CD14-positive monocyte (primary cell): ENCODE measurements around the gene TENM3. TPM values are rescaled to one million over a fixed set of nuclear protein-coding genes. Genes with fewer than 3 reads are reported as not detected.

Experiments
- DNase-seq, 3 donors: peaks; one replicate each; pipeline ENCODE4 v3.0.0-alpha.2; 2011 to 2022
- H2AFZ ChIP-seq: 2 replicates; pipeline ENCODE4 v1.6.0; 2012; ENCODE audit warnings: mild to moderate bottlenecking, low read depth, low read length, inconsistent platforms; ENCODE audit not compliant: insufficient read depth, poor library complexity, severe bottlenecking
- H3K27ac ChIP-seq, 2 donors: 1 replicate in 1 of 2; 2 replicates in 1 of 2; pipeline ENCODE4 v1.5.1; 2012 to 2013; ENCODE audit warnings: low read length in 2 of 2, control low read depth in 1 of 2, inconsistent platforms in 1 of 2, low read depth in 1 of 2, mild to moderate bottlenecking in 1 of 2
- H3K27me3 ChIP-seq, 2 donors: one replicate each; pipeline versions ENCODE4 v1.6.0 to v1.6.1; 2011 to 2013; ENCODE audit warnings: low read length in 2 of 2; ENCODE audit not compliant: control insufficient read depth in 2 of 2, insufficient read depth in 2 of 2
- H3K36me3 ChIP-seq, 2 donors: replicated peaks in 1 of 2; 1 replicate in 1 of 2; 2 replicates in 1 of 2; pipeline versions ENCODE4 v1.5.1 to v1.6.1; 2012 to 2013; ENCODE audit warnings: low read length in 2 of 2, control low read depth in 1 of 2, inconsistent platforms in 1 of 2, mild to moderate bottlenecking in 1 of 2; ENCODE audit not compliant: insufficient read depth in 2 of 2, control insufficient read depth in 1 of 2
- H3K4me1 ChIP-seq, 2 donors: 1 replicate in 1 of 2; 2 replicates in 1 of 2; pipeline versions ENCODE4 v1.5.1 to v1.6.1; 2012 to 2013; ENCODE audit warnings: low read length in 2 of 2, control low read depth in 1 of 2, inconsistent platforms in 1 of 2, mild to moderate bottlenecking in 1 of 2, moderate library complexity in 1 of 2; ENCODE audit not compliant: insufficient read depth in 2 of 2, control insufficient read depth in 1 of 2
- H3K4me2 ChIP-seq: replicated peaks from 2 replicates; pipeline ENCODE3; 2012; ENCODE audit warnings: low read length, moderate library complexity, mild to moderate bottlenecking; ENCODE audit not compliant: poor library complexity, severe bottlenecking; ENCODE audit errors: extremely low read depth
- H3K4me3 ChIP-seq, 3 experiments: fragments of 200-600 bp in 1 of 3; sonication (generic) in 1 of 3; replicated peaks in 1 of 3; 1 replicate in 2 of 3; 2 replicates in 1 of 3; pipeline ENCODE4 v1.5.1; 2011 to 2013; ENCODE audit warnings: low read length in 3 of 3, mild to moderate bottlenecking in 3 of 3, control low read depth in 2 of 3, low read depth in 2 of 3, inconsistent platforms in 1 of 3, moderate library complexity in 1 of 3
- H3K79me2 ChIP-seq: 2 replicates; pipeline ENCODE4 v1.6.0; 2012; ENCODE audit warnings: mild to moderate bottlenecking, control low read depth, inconsistent platforms, low read length, moderate library complexity; ENCODE audit not compliant: insufficient read depth
- H3K9ac ChIP-seq: 2 replicates; pipeline ENCODE4 v1.6.0; 2017; ENCODE audit warnings: low read length, mild to moderate bottlenecking; ENCODE audit not compliant: insufficient read depth, poor library complexity, severe bottlenecking
- H3K9me3 ChIP-seq, 2 donors: replicated peaks in 1 of 2; 1 replicate in 1 of 2; 2 replicates in 1 of 2; pipeline versions ENCODE4 v1.5.1 to v1.6.1; 2012 to 2013; ENCODE audit warnings: low read length in 2 of 2, control low read depth in 1 of 2; ENCODE audit not compliant: control insufficient read depth in 1 of 2, insufficient read depth in 1 of 2
- H4K20me1 ChIP-seq: 2 replicates; pipeline ENCODE4 v1.6.0; 2012; ENCODE audit warnings: mild to moderate bottlenecking, low read length, control low read depth, moderate library complexity; ENCODE audit not compliant: insufficient read depth
- H3K27ac Mint-ChIP-seq, 7 donors: one replicate each; pipeline ENCODE4 v1.8.0; 2020; ENCODE audit warnings: mild to moderate bottlenecking in 7 of 7, mixed read lengths in 7 of 7, moderate library complexity in 6 of 7, inconsistent platforms in 2 of 7
- H3K27me3 Mint-ChIP-seq, 3 donors: one replicate each; pipeline ENCODE4 v1.8.0; 2021 to 2022; ENCODE audit warnings: low read depth in 3 of 3, mild to moderate bottlenecking in 3 of 3, mixed read lengths in 3 of 3, moderate library complexity in 3 of 3, inconsistent platforms in 1 of 3
- H3K36me3 Mint-ChIP-seq, 2 donors: one replicate each; pipeline ENCODE4 v1.8.0; 2020; ENCODE audit warnings: mixed read lengths in 2 of 2, inconsistent platforms in 1 of 2, mild to moderate bottlenecking in 1 of 2
- H3K4me1 Mint-ChIP-seq: one replicate; pipeline ENCODE4 v1.8.0; 2020; ENCODE audit warnings: mild to moderate bottlenecking, mixed read lengths
- H3K4me3 Mint-ChIP-seq, 2 donors: one replicate each; pipeline ENCODE4 v1.8.0; 2020; ENCODE audit warnings: mild to moderate bottlenecking in 2 of 2, mixed read lengths in 2 of 2, moderate library complexity in 1 of 2
- H3K9me3 Mint-ChIP-seq, 7 donors: one replicate each; pipeline ENCODE4 v1.8.0; 2020 to 2022; ENCODE audit warnings: mixed read lengths in 7 of 7, mild to moderate bottlenecking in 6 of 7, moderate library complexity in 6 of 7, inconsistent platforms in 2 of 7
- WGBS: methylation state at CpG from one replicate; pipeline ENCODE4 v1.1.5; 2013; ENCODE audit warnings: missing lambda C conversion rate; ENCODE audit not compliant: insufficient coverage; 5-methylcytosine and 5-hydroxymethylcytosine counted together
- intact Hi-C, 2 donors: fragments of 100-400 bp; cut with micrococcal nuclease; formaldehyde crosslinking; loops; one replicate each; pipeline versions ENCODE4 v1.15.0 to v1.15.1; 2023
- polyA plus RNA-seq, 3 donors: library from polyadenylated mRNA; depleted of rRNA in 1 of 3; unstranded in 2 of 3; stranded (reverse) in 1 of 3; fragments of 300-500 nt in 2 of 3; fragments of >200 nt in 1 of 3; fragmentation: Illumina TruSeq in 2 of 3; gene quantifications; 1 replicate in 2 of 3; 2 replicates in 1 of 3; pipeline ENCODE4 v1.2.3, GENCODE V29; 2012 to 2021
- TF ChIP-seq, protein P1 (sequence below): fragments of 200-600 bp; IDR thresholded peaks from one replicate; pipeline ENCODE4 v1.8.0; 2022; ENCODE audit warnings: antibody characterized with exemption, mild to moderate bottlenecking

The TENM3 gene
- polyA plus RNA-seq, 3 donors = not detected

DNA sequence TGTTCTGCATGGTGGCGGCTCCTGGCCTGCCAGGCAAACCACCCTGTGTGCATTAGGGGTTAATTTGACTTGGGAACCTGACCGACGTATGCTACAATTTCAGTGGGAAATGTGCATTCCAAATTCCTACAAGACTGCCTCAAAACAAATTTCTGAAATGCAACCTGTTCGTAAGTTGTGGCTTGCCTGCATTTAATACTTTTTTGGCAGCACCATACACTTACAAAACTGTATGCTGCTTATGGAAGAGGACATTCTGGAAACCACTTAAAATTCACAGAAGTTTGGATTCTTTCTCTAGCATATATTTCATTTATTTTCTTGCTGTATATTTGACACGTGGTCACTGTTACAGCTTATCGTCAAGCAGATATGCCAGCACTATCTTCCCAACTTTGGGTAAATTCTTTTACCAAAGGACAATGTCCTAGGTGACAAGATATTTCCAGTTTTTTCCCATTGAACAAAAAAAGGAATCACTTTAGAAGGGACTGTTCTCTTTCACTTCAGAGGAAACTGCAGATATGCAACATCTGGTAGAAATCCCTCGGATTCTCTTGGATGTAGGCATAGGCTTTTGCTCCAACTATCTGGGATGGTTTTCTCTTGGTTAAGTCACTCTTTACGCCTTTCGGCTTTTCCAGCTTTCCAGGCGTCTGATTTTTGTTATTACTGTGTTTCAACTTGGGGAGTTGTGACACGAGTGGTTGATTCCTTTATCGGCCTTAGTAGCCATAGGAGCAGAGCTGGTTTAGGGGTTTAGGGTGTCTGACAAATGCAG is 9.7 kb upstream of the TENM3 start:
- Histone ChIP-seq H3K27me3 (no peaks in the 10 kb centered on the region), H3K4me1 (no peaks in the 10 kb centered on the region), H3K36me3 (no peaks in the 10 kb centered on the region), H3K4me2 (no peak overlapping the region), H3K79me2 (no peaks in the 10 kb centered on the region), H3K4me3 (no peak overlapping the region), H2AFZ (no peak overlapping the region), H3K27ac (no peak overlapping the region), H3K9me3 (peaks cover 0 to 3% of the 10 kb centered on the region in 2 donors), H3K9ac (no peak overlapping the region), H4K20me1 (no peaks in the 10 kb centered on the region)
- peaks cover 2 to 8% (median 4%) of the 10 kb centered on the region in 7 donors for H3K9me3 Mint-ChIP-seq
- TF ChIP-seq, protein P1, sequence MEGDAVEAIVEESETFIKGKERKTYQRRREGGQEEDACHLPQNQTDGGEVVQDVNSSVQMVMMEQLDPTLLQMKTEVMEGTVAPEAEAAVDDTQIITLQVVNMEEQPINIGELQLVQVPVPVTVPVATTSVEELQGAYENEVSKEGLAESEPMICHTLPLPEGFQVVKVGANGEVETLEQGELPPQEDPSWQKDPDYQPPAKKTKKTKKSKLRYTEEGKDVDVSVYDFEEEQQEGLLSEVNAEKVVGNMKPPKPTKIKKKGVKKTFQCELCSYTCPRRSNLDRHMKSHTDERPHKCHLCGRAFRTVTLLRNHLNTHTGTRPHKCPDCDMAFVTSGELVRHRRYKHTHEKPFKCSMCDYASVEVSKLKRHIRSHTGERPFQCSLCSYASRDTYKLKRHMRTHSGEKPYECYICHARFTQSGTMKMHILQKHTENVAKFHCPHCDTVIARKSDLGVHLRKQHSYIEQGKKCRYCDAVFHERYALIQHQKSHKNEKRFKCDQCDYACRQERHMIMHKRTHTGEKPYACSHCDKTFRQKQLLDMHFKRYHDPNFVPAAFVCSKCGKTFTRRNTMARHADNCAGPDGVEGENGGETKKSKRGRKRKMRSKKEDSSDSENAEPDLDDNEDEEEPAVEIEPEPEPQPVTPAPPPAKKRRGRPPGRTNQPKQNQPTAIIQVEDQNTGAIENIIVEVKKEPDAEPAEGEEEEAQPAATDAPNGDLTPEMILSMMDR = no peak
- no peaks in the 10 kb centered on the region for H3K36me3 Mint-ChIP-seq
- 93% methylated on average over 6 of the region's 12 CpGs for WGBS
- no peak overlapping the region for H3K27ac Mint-ChIP-seq
- H3K4me1 Mint-ChIP-seq = no peaks in the 10 kb centered on the region
- H3K4me3 Mint-ChIP-seq = no peak overlapping the region
- intact Hi-C loops = no loop called here
- H3K27me3 Mint-ChIP-seq = peaks cover 0 to 3% (median 0%) of the 10 kb centered on the region in 3 donors
- no peak for DNase-seq

DNA sequence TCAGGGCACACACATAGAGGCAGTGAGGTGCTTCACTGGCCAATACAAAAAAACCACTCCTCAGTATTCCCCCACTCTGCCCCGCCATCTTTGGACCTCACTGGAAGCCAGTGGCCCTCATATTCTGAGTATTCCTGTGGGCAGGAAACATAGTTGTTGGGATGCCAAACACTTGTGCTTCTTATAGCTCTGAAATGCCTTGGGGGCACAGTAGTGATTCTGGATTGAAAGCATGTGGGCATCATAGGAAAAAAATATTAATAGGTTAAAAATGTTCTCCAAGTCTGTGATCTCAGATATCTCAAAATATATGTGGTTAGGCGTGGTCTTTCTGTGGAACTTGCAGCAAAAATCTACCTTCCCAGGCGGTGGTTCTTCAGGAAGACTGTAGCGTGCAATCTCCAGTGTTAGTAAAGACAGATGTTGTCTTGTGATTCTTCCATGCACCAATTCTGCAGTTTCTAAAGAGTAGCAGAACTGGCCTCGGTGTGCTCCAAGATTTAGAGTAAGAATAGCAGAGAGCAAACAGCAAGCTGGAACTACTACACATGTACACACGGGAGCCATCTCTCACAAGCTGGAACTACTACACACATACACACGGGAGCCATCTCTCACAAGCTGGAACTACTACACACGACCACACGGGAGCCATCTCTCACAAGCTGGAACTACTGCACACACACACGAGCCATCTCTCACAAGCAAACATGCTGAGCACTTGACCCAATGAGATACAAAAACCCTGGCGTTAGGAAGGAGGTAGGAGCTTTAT is 8.0 kb upstream of the TENM3 start:
- TF ChIP-seq, protein P1 = no peak
- no peaks in the 10 kb centered on the region for H3K4me1 ChIP-seq
- no peak overlapping the region for H3K9ac ChIP-seq
- WGBS = 86% methylated on average over 7 of the region's 11 CpGs
- H3K4me3 ChIP-seq = no peak overlapping the region
- Mint-ChIP-seq H3K4me1 (no peaks in the 10 kb centered on the region), H3K4me3 (no peak overlapping the region), H3K27ac (no peak overlapping the region), H3K36me3 (no peaks in the 10 kb centered on the region), H3K27me3 (peaks cover 0 to 5% (median 0%) of the 10 kb centered on the region in 3 donors), H3K9me3 (peaks cover 2 to 8% (median 4%) of the 10 kb centered on the region in 7 donors)
- no peak overlapping the region for H3K4me2 ChIP-seq
- peaks cover 0 to 3% of the 10 kb centered on the region in 2 donors for H3K9me3 ChIP-seq
- no peaks in the 10 kb centered on the region for H3K27me3 ChIP-seq
- H3K36me3 ChIP-seq = no peaks in the 10 kb centered on the region
- intact Hi-C loops = no loop called here
- no peak for DNase-seq
- H3K27ac ChIP-seq = no peak overlapping the region
- no peaks in the 10 kb centered on the region for H4K20me1 ChIP-seq
- no peaks in the 10 kb centered on the region for H3K79me2 ChIP-seq
- H2AFZ ChIP-seq = no peak overlapping the region
